ENCODE data around the gene NME8.

The NME8 gene

GRCh38 chr7:37933018-37933566 is 84.7 kb downstream of the NME8 start:
- no peak overlapping the region for H3K27ac Mint-ChIP-seq
- peaks cover 5% of the 10 kb centered on the region for H3K9me3 Mint-ChIP-seq
- no peaks in the 10 kb centered on the region for H3K36me3 Mint-ChIP-seq
- peaks cover 2% of the 10 kb centered on the region for H3K27me3 Mint-ChIP-seq
- ATAC-seq (ENCODE audit: low read depth): no peak
- H3K4me3 Mint-ChIP-seq: no peak overlapping the region
- DNase-seq (ENCODE audit: low spot score in 2 of 2): no peak
- no peaks in the 10 kb centered on the region for H3K4me1 Mint-ChIP-seq

GRCh38 chr7:37942934-37943610 is 94.7 kb downstream of the NME8 start:
- Mint-ChIP-seq H3K4me3 (no peak overlapping the region), H3K27ac (no peak overlapping the region), H3K9me3 (peaks cover 4% of the 10 kb centered on the region), H3K36me3 (no peaks in the 10 kb centered on the region), H3K4me1 (peaks cover 2% of the 10 kb centered on the region), H3K27me3 (peaks cover 7% of the 10 kb centered on the region)
- no peak for ATAC-seq (ENCODE audit: low read depth)
- no peak for DNase-seq (ENCODE audit: low spot score in 2 of 2)

GRCh38 chr7:37943905-37944736 is 95.7 kb downstream of the NME8 start:
- H3K4me1 Mint-ChIP-seq: peaks cover 2% of the 10 kb centered on the region
- no peak overlapping the region for H3K4me3 Mint-ChIP-seq
- ATAC-seq (ENCODE audit: low read depth) (no peak), DNase-seq (ENCODE audit: low spot score in 2 of 2) (no peak)
- H3K9me3 Mint-ChIP-seq: peaks cover 4% of the 10 kb centered on the region
- H3K36me3 Mint-ChIP-seq: no peaks in the 10 kb centered on the region
- H3K27me3 Mint-ChIP-seq: peaks cover 7% of the 10 kb centered on the region
- H3K27ac Mint-ChIP-seq: no peak overlapping the region

GRCh38 chr7:37944737-37945054 is 96.3 kb downstream of the NME8 start:
- H3K9me3 Mint-ChIP-seq: peaks cover 4% of the 10 kb centered on the region
- H3K27ac Mint-ChIP-seq: no peak overlapping the region
- DNase-seq (ENCODE audit: low spot score in 2 of 2): no peak
- no peak overlapping the region for H3K4me3 Mint-ChIP-seq
- H3K36me3 Mint-ChIP-seq: no peaks in the 10 kb centered on the region
- H3K27me3 Mint-ChIP-seq: peaks cover 7% of the 10 kb centered on the region
- peaks cover 2% of the 10 kb centered on the region for H3K4me1 Mint-ChIP-seq
- no peak for ATAC-seq (ENCODE audit: low read depth)

GRCh38 chr7:37945336-37945735 is 96.9 kb downstream of the NME8 start:
- H3K36me3 Mint-ChIP-seq: no peaks in the 10 kb centered on the region
- H3K27ac Mint-ChIP-seq: no peak overlapping the region
- no peak overlapping the region for H3K4me3 Mint-ChIP-seq
- peaks cover 8% of the 10 kb centered on the region for H3K27me3 Mint-ChIP-seq
- ATAC-seq (ENCODE audit: low read depth): no peak
- DNase-seq (ENCODE audit: low spot score in 2 of 2): no peak
- H3K9me3 Mint-ChIP-seq: peaks cover 4% of the 10 kb centered on the region
- peaks cover 2% of the 10 kb centered on the region for H3K4me1 Mint-ChIP-seq

GRCh38 chr7:37947138-37947940 is 98.9 kb downstream of the NME8 start:
- no peak overlapping the region for H3K4me3 Mint-ChIP-seq
- no peak for ATAC-seq (ENCODE audit: low read depth)
- H3K27me3 Mint-ChIP-seq: peaks cover 10% of the 10 kb centered on the region
- H3K27ac Mint-ChIP-seq: no peak overlapping the region
- H3K36me3 Mint-ChIP-seq: no peaks in the 10 kb centered on the region
- H3K9me3 Mint-ChIP-seq: peaks cover 4% of the 10 kb centered on the region
- no peak for DNase-seq (ENCODE audit: low spot score in 2 of 2)
- H3K4me1 Mint-ChIP-seq: peaks cover 2% of the 10 kb centered on the region

GRCh38 chr7:37947941-37948210 is 99.5 kb downstream of the NME8 start:
- Mint-ChIP-seq H3K4me1 (peaks cover 2% of the 10 kb centered on the region), H3K36me3 (no peaks in the 10 kb centered on the region), H3K27ac (no peak overlapping the region), H3K9me3 (peaks cover 4% of the 10 kb centered on the region), H3K4me3 (no peak overlapping the region), H3K27me3 (peaks cover 10% of the 10 kb centered on the region)
- DNase-seq (ENCODE audit: low spot score in 2 of 2): no peak
- no peak for ATAC-seq (ENCODE audit: low read depth)
